Measurements from ENCODE around the gene DMC1.

The DMC1 gene

GRCh38 chr22:38564669-38565068, 5.3 kb downstream of the DMC1 start:
- no peaks in the 10 kb centered on the region for H3K9me3 ChIP-seq (ENCODE audit: control insufficient read depth, low read length)

DNA sequence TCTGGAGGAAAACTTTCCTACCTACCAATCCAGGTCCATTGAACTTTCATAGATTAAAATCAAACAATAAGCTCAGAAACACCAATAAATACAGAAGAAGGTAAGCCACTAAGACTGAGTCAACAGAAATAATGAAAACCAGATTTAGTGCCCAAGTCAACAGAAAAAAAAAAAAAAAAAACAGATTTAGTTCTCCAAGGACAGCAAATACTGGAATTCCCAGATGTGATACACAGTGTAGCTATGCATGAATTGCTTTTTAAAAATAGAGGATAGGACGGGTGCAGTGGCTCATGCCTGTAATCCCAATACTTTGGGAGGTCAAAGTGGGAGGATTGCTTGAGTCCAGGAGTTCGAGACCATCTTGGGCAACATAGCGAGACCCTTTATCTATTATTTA, 15.7 kb downstream of the DMC1 start:
- Histone ChIP-seq H3K4me1 (ENCODE audit: control insufficient read depth, insufficient read depth, low read length) (no peaks in the 10 kb centered on the region), H3K9ac (ENCODE audit: low read length) (no peak overlapping the region)

More at GRCh38 chr22:38564669-38565068, 5.3 kb downstream of the DMC1 start:
- Histone ChIP-seq H3K27me3 (ENCODE audit: control insufficient read depth, insufficient read depth, low read length) (no peaks in the 10 kb centered on the region), H3K4me3 (ENCODE audit: low read length) (no peak overlapping the region), H3K4me1 (ENCODE audit: control insufficient read depth, insufficient read depth, low read length) (peaks cover 4% of the 10 kb centered on the region), H3K36me3 (ENCODE audit: control insufficient read depth, insufficient read depth, low read length) (no peaks in the 10 kb centered on the region), H3K9ac (ENCODE audit: low read length) (no peak overlapping the region)

DNA sequence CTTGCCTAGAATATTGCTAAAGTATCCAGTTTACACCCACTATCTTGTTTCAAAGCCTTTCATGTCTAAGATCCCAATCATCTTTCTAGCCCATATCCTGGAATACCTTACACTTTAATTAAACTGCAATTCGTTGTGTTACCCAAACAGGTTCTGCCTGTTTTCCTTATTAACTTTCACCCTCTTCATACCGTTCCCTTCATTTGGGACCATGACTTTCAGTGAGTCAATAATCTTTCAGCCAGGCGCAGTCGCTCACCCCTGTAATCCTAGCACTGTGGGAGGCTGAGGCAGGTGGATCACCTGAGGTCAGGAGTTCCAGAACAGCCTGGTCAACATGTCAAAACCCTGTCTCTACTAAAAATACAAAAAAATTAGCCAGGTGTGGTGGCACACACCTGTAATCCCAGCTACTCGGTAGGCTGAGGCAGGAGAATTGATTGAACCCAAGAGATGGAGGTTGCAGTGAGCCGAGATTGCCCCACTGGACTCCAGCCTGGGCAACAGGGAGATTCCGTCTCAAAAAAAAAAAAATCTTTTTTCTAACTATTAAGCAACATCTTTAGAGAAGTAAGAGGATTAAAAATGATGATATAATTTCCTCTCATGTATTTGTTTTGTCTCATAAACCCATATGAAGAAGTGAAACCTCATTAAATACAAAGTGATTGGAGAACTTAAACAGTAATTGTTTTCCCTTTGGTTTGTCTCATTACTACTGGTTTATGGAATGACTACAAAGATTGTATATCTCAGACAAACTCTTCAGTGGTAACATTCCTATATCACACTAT, 20.7 kb downstream of the DMC1 start:
- no peaks in the 10 kb centered on the region for H3K27me3 ChIP-seq (ENCODE audit: control insufficient read depth, insufficient read depth, low read length)
- no peak overlapping the region for H3K9ac ChIP-seq (ENCODE audit: low read length)
- H3K4me1 ChIP-seq (ENCODE audit: control insufficient read depth, insufficient read depth, low read length) = no peaks in the 10 kb centered on the region
- no peaks in the 10 kb centered on the region for H3K9me3 ChIP-seq (ENCODE audit: control insufficient read depth, low read length)
- no peak overlapping the region for H3K4me3 ChIP-seq (ENCODE audit: low read length)
- no peaks in the 10 kb centered on the region for H3K36me3 ChIP-seq (ENCODE audit: control insufficient read depth, insufficient read depth, low read length)

More for the DNA sequence above, 15.7 kb downstream of the DMC1 start:
- H3K27me3 ChIP-seq (ENCODE audit: control insufficient read depth, insufficient read depth, low read length) = no peaks in the 10 kb centered on the region
- H3K9me3 ChIP-seq (ENCODE audit: control insufficient read depth, low read length) = no peaks in the 10 kb centered on the region
- H3K4me3 ChIP-seq (ENCODE audit: low read length) = no peak overlapping the region
- no peaks in the 10 kb centered on the region for H3K36me3 ChIP-seq (ENCODE audit: control insufficient read depth, insufficient read depth, low read length)

DNA sequence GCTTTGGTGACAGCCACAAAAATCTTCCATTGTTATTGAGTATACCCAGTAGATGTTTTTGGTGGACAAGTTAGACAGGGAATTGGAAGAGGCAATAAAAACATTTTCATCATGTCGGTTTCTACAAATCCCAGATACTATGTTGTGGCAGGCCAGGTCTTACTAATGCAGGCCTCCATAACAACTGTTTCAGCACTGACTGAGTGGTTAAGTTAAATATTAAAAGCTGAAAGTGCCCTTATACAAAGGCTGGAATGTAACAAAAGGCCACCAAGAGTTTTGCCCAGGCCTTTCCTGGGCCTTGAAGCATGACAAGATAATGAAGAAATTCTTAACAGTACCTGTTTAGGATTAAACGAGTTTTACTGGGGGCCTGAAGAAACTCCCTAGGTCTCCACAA, 29.3 kb downstream of the DMC1 start:
- no peaks in the 10 kb centered on the region for H3K36me3 ChIP-seq (ENCODE audit: control insufficient read depth, insufficient read depth, low read length)

DNA sequence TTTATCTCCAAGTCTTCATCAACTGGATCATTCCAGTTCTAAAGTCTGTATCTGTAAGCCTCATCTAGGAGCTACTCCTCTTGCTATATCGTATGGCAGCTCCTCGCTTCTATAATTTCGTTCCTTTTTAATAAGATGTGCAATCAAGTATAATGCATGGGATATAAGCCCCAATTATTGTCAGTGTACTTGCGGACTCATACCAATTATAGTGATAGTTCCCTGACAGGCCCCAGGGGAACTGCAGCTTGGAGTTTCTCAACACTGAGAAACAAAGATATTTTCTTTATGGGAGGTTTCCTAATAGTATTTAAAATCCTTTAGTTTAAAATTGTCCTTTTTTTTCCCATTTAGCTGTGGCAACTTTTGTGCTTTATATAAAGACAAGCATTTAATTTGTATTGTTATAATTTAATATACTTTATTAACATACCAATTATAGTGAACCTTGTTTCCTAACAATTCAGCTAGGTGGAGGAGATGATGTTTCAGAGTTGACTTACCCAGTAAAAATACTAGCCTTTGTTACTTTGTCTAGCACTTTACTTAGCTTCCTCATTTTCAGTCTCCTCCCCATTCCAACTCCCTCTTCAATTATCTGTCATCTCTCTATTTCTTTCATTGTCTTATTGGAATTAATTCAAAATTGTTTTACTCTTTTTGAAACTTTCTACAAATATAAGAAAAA, 38.6 kb downstream of the DMC1 start:
- Histone ChIP-seq H3K27me3 (ENCODE audit: control insufficient read depth, insufficient read depth, low read length) (no peaks in the 10 kb centered on the region), H3K4me1 (ENCODE audit: control insufficient read depth, insufficient read depth, low read length) (no peaks in the 10 kb centered on the region), H3K9me3 (ENCODE audit: control insufficient read depth, low read length) (no peaks in the 10 kb centered on the region), H3K9ac (ENCODE audit: low read length) (no peak overlapping the region), H3K4me3 (ENCODE audit: low read length) (no peak overlapping the region), H3K36me3 (ENCODE audit: control insufficient read depth, insufficient read depth, low read length) (no peaks in the 10 kb centered on the region)

More for the DNA sequence above, 29.3 kb downstream of the DMC1 start:
- Histone ChIP-seq H3K4me3 (ENCODE audit: low read length) (no peak overlapping the region), H3K9ac (ENCODE audit: low read length) (no peak overlapping the region), H3K9me3 (ENCODE audit: control insufficient read depth, low read length) (no peaks in the 10 kb centered on the region), H3K4me1 (ENCODE audit: control insufficient read depth, insufficient read depth, low read length) (no peaks in the 10 kb centered on the region), H3K27me3 (ENCODE audit: control insufficient read depth, insufficient read depth, low read length) (no peaks in the 10 kb centered on the region)

DNA sequence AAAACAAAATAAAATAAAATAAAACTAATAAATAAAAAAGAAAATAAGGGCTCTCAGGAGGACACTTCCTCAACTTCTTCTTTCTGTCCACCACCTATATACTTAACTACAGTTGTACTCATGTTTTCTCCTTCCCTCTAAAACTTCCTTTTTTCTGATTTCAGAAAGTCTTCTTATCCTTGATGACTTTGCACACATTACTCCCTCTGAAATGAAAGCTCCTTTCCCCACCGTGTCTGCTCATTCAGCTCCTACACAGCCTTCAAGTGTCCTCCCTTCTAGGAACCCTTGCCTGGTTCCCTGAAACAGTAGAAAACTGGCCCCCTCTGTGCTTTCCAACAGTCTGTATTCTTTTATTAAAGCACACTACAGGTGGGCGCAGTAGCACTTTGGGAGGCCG, 45.6 kb downstream of the DMC1 start:
- no peaks in the 10 kb centered on the region for H3K4me1 ChIP-seq (ENCODE audit: control insufficient read depth, insufficient read depth, low read length)
- H3K9me3 ChIP-seq (ENCODE audit: control insufficient read depth, low read length) = no peaks in the 10 kb centered on the region
- H3K4me3 ChIP-seq (ENCODE audit: low read length) = no peak overlapping the region
- H3K27me3 ChIP-seq (ENCODE audit: control insufficient read depth, insufficient read depth, low read length) = no peaks in the 10 kb centered on the region
- H3K36me3 ChIP-seq (ENCODE audit: control insufficient read depth, insufficient read depth, low read length) = no peaks in the 10 kb centered on the region
- H3K9ac ChIP-seq (ENCODE audit: low read length) = no peak overlapping the region

- H3K27me3 ChIP-seq (ENCODE audit: control insufficient read depth, insufficient read depth, low read length) = no peaks in the 10 kb centered on the region
- H3K9ac ChIP-seq (ENCODE audit: low read length) = no peak overlapping the region
- no peaks in the 10 kb centered on the region for H3K4me1 ChIP-seq (ENCODE audit: control insufficient read depth, insufficient read depth, low read length)
- no peaks in the 10 kb centered on the region for H3K9me3 ChIP-seq (ENCODE audit: control insufficient read depth, low read length)
- H3K4me3 ChIP-seq (ENCODE audit: low read length) = no peak overlapping the region
- H3K36me3 ChIP-seq (ENCODE audit: control insufficient read depth, insufficient read depth, low read length) = no peaks in the 10 kb centered on the region
Observed at GRCh38 chr22:38523479-38523878, 46.5 kb downstream of the DMC1 start.

- Histone ChIP-seq H3K4me3 (ENCODE audit: low read length) (no peak overlapping the region), H3K4me1 (ENCODE audit: control insufficient read depth, insufficient read depth, low read length) (no peaks in the 10 kb centered on the region), H3K9ac (ENCODE audit: low read length) (no peak overlapping the region), H3K27me3 (ENCODE audit: control insufficient read depth, insufficient read depth, low read length) (no peaks in the 10 kb centered on the region), H3K36me3 (ENCODE audit: control insufficient read depth, insufficient read depth, low read length) (no peaks in the 10 kb centered on the region), H3K9me3 (ENCODE audit: control insufficient read depth, low read length) (no peaks in the 10 kb centered on the region)
Observed at GRCh38 chr22:38523029-38523428, 47.0 kb downstream of the DMC1 start.

GRCh38 chr22:38519453-38520250, 50.3 kb downstream of the DMC1 start:
- Histone ChIP-seq H3K27me3 (ENCODE audit: control insufficient read depth, insufficient read depth, low read length) (no peaks in the 10 kb centered on the region), H3K4me1 (ENCODE audit: control insufficient read depth, insufficient read depth, low read length) (no peaks in the 10 kb centered on the region), H3K9ac (ENCODE audit: low read length) (no peak overlapping the region), H3K9me3 (ENCODE audit: control insufficient read depth, low read length) (no peaks in the 10 kb centered on the region), H3K36me3 (ENCODE audit: control insufficient read depth, insufficient read depth, low read length) (no peaks in the 10 kb centered on the region), H3K4me3 (ENCODE audit: low read length) (no peak overlapping the region)

DNA sequence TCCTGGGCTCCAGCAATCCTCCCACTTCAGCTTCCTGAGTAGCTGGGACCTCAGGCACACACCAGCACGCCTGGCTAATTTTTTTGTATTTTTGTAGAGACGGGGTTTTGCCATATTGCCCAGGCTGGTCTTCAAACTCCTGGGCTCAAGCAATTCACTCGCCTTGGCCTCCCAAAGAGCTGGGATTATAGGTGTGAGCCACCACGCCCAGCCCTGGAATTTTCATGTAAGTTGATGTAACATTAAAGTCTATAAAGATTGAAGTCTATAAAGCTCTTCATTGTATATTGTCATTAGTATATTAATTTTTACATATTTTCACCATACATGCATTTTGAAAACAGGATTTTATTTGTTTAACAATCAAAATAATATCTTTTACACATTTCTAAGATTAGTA, 51.4 kb downstream of the DMC1 start:
- Histone ChIP-seq H3K9ac (ENCODE audit: low read length) (no peak overlapping the region), H3K27me3 (ENCODE audit: control insufficient read depth, insufficient read depth, low read length) (no peaks in the 10 kb centered on the region), H3K4me1 (ENCODE audit: control insufficient read depth, insufficient read depth, low read length) (no peaks in the 10 kb centered on the region), H3K36me3 (ENCODE audit: control insufficient read depth, insufficient read depth, low read length) (no peaks in the 10 kb centered on the region), H3K4me3 (ENCODE audit: low read length) (no peak overlapping the region), H3K9me3 (ENCODE audit: control insufficient read depth, low read length) (no peaks in the 10 kb centered on the region)

GRCh38 chr22:38513063-38513462, 56.9 kb downstream of the DMC1 start:
- Histone ChIP-seq H3K4me3 (ENCODE audit: low read length) (no peak overlapping the region), H3K9ac (ENCODE audit: low read length) (no peak overlapping the region), H3K9me3 (ENCODE audit: control insufficient read depth, low read length) (no peaks in the 10 kb centered on the region), H3K4me1 (ENCODE audit: control insufficient read depth, insufficient read depth, low read length) (no peaks in the 10 kb centered on the region), H3K27me3 (ENCODE audit: control insufficient read depth, insufficient read depth, low read length) (peaks cover 2% of the 10 kb centered on the region), H3K36me3 (ENCODE audit: control insufficient read depth, insufficient read depth, low read length) (no peaks in the 10 kb centered on the region)

DNA sequence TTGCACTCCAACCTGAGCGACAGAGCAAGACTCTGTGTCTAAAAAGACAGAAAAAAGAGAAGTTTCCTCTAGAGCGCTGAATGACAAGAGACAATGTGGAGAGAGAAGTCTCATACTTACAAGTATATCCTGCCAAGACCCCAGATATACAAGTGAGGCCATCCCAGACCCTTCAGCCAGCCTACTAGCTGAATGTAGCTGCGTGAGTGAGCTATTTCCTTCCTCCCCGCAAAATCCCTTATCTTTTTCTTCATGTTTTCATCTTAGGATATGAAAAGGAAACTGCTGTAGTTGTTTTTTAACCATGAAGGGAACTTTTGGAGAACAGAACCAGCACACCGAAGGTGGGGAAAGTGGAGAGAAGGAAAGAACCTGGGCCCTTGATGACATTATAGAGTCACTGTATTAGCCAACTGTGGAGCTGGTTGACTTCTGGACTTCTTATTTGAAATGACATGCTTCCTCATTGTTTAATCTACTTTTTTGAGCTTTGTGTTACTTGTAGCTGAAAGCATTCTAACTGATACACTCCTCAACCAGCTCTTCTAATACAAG, 59.5 kb downstream of the DMC1 start:
- Histone ChIP-seq H3K36me3 (ENCODE audit: control insufficient read depth, insufficient read depth, low read length) (no peaks in the 10 kb centered on the region), H3K4me3 (ENCODE audit: low read length) (no peak overlapping the region), H3K27me3 (ENCODE audit: control insufficient read depth, insufficient read depth, low read length) (peaks cover 2% of the 10 kb centered on the region), H3K9ac (ENCODE audit: low read length) (no peak overlapping the region), H3K4me1 (ENCODE audit: control insufficient read depth, insufficient read depth, low read length) (peaks cover 7% of the 10 kb centered on the region), H3K9me3 (ENCODE audit: control insufficient read depth, low read length) (no peaks in the 10 kb centered on the region)

Data from mucosa of stomach (tissue), 1 donor.